GM18498 (cell line): ENCODE results near the gene RETSAT.

Experiments used
- ATAC-seq: cut with Tn5 transposase; IDR thresholded peaks from one replicate; pipeline ENCODE4 v1.9.1; 2021; ENCODE audit warnings: mild to moderate bottlenecking, moderate library complexity; ENCODE audit not compliant: unreplicated experiment

The RETSAT gene

DNA sequence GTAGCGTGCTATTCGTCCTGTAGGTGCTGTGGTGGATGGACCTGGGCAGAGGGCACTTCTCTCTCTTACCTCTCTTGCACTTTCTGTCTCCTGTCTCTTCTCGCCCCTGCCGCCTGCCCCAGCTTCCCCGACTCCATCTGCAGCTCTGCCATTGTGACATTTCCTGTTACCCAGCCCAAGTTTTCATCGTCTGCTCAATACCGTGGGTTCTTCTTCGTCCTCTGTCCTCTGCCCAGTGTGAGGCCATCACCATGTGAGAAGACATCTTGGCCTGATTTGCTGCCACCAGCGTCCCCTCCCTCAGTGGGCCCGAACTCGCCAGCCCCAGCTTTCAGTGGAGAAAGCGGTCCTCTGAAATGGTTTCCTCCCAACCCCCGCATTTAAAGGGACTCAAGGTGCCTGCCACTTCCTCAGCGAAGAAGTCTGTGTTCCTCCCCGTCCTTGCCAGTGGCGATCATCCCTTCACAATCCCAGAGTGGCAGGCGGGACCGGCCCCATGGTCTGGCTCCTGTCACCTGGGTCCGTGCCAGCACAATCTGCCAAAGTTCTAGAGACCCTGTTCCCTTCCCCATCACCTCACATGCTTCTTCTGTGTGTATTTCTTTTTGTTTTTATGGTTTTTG is 44.5 kb downstream of the RETSAT start:
- no peak for ATAC-seq

DNA sequence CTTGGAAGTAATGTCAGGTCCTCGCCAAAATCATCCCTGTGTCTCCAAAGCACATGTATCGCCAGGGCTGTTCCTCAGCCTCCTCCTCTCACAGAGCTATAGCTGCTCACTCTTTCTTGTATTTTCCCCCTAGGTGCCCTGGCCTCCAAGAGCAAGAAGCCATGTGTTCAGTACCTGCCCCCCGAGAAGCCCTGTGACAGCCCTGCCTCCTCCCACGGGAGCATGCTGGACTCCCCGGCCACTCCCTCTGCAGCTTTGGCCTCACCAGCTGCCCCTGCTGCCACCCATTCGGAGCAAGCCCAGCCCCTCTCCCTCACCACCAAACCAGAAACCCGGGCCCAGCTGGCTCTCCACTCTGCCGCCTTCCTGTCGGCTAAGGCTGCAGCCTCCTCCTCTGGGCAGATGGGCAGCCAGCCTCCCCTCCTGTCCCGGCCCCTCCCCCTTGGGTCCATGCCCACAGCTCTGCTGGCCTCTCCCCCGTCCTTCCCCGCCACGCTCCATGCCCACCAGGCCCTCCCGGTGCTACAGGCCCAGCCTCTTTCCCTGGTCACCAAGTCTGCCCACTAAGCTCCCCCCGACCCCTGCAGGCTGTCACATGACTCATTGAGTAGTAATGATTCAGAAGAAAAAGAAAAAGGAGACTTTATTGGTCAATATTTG is 45.3 kb downstream of the RETSAT start:
- ATAC-seq = no peak

DNA sequence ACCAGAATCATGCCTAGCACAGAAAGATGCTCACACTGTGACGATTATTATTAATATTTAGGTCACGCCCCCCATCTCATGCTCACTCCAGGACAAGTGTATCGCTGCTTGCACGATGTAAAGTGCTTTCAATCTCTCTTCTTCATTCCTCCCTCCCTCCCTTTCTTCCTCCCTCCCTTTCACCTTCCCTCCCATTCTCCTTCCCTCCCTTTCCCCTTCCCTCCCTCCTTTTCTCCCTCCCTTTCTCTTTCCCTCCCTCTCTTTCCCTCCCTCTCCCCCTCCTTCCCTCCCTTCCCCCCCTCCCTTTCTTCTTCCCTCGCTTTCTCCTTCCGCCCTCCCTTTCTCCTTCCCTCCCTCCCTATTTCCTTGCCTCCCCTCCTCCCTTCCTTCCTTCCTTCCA is 46.1 kb downstream of the RETSAT start:
- no peak for ATAC-seq

DNA sequence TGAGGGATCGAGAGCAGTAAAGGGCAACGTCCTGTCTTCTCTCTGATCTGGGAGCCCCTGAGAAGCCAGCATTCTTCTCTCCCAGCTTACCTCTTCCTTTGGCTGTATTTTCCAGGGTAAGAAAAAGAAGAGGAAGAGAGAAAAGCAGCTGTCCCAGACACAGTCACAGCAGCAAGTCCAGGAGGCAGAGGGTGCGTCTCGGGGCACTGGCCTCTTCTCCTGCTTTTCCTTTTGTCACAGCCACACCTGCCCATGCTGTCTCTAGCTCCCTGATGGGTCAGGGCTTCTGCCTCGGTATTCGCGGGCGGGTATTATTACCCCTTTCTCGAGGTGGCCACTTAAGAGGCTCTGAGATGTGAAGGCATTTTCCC is 46.8 kb downstream of the RETSAT start:
- ATAC-seq = no peak

DNA sequence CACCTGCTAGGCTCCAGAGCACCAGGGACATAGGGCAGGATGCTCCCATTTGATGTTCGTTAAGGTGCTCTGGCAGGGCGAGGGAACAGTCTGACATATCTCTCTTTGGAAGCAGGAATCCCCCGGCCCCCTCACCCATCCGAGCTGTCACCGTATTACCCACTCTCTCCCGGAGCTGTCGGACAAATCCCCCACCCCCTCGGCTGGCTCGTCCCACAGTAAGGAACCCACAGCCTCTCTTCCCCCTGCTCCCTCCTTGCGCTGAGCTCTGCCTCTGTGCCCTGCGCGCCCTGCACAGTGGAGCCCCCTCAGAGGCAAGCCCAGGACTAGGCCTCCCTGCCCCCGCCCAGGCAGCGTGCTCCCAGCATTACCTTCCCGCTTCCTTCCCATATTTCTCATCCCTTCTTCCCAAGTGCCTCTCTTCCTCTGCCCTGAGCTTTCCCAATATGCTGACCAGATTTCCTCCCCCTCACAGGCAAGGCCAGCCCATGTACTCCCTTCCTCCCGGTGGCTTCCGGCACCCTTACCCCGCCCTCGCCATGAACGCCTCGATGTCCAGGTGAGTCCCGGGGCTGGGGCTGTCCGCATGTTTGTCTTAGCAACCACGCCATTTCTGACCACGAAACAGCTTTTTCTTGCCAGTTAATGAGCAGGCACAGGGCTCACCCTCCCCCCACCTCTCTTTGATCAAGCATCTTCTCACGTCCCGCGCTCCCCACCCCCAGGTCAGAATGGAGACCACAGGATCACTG is 50.4 kb downstream of the RETSAT start:
- no peak for ATAC-seq

DNA sequence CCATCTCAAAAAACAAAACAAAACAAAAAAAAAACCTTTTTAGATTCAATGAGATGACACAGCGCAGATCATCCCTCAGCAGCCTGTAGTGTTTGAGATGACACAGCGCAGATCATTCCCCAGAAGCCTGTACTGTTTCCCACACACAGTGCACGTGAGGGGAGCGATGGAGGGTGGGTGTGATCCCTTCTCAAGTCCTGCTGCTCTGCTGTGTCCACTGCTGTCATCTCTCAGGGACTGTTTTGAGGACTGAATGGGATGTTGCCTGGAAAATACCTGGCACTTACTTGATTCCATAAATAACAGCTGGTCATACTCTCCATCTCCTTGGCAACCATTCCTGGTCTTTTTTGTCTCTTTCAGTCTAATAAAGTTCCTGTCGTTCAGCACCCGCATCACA is 52.2 kb downstream of the RETSAT start:
- ATAC-seq = no peak
